PFSK-1 (cell line): ENCODE measurements around the gene PTPN12.

ENCODE experiments used
- FOXP2 ChIP-seq: optimal IDR thresholded peaks from 2 replicates; pipeline ENCODE3; 2011; ENCODE audit warnings: borderline replicate concordance, control low read depth, inconsistent platforms; ENCODE audit not compliant: insufficient read depth; ENCODE audit errors: extremely low read length, extremely low read depth
- POLR2AphosphoS5 ChIP-seq: IDR thresholded peaks from 2 replicates; pipeline ENCODE4 v1.6.1; 2012; ENCODE audit warnings: low read depth, mild to moderate bottlenecking, control low read depth, low read length, moderate library complexity
- REST ChIP-seq, 2 experiments: IDR thresholded peaks; 2 replicates each; pipeline versions ENCODE4 v1.6.1 to v1.8.0; 2011 to 2012; ENCODE audit warnings: low read depth in 2 of 2, low read length in 2 of 2, control low read depth in 1 of 2, inconsistent platforms in 1 of 2, mild to moderate bottlenecking in 1 of 2, moderate library complexity in 1 of 2; ENCODE audit not compliant: insufficient read depth in 1 of 2
- SIN3A ChIP-seq: IDR thresholded peaks from 2 replicates; pipeline ENCODE4 v1.6.1; 2012; ENCODE audit warnings: mild to moderate bottlenecking, low read length, moderate library complexity, borderline replicate concordance; ENCODE audit not compliant: insufficient read depth
- TAF1 ChIP-seq: IDR thresholded peaks from 2 replicates; pipeline ENCODE4 v1.6.1; 2012; ENCODE audit warnings: low read length, control low read depth, borderline replicate concordance; ENCODE audit not compliant: insufficient read depth

GRCh38 chr7:77658928-77659327, 121.8 kb downstream of the PTPN12 start:
- TF ChIP-seq POLR2AphosphoS5 (no peak), REST (IDR thresholded peaks at IDR 0.05; ENCODE audit: insufficient read depth in 1 of 2, low read depth in 2 of 2, low read length in 2 of 2) (no peak), SIN3A (no peak), FOXP2 (no peak), TAF1 (no peak)
